ENCODE measurements around the gene BRPF3. TPM values are rescaled to one million over a fixed set of nuclear protein-coding genes. Genes with fewer than 3 reads are reported as not detected.

Gene BRPF3
- total RNA-seq: 18.0 TPM
- long read RNA-seq, full-length matches to known transcripts: 9 of 57 reads
- long read RNA-seq, partial matches to known transcripts: 30 of 57 reads
- long read RNA-seq, other reads (novel, unspliced or antisense): 18 of 57 reads

- H3K4me3 ChIP-seq: peak within 1 kb of the TSS; percentile 75
- DNase-seq: peak; percentile 83
- no peaks in the 10 kb centered on the region for H3K27me3 ChIP-seq (ENCODE audit: low read depth)
- peaks cover 12% of the 10 kb centered on the region for H3K36me3 ChIP-seq
- intact Hi-C loops (cut with micrococcal nuclease): no loop called here
- H3K27ac ChIP-seq (replicated peaks): peak within 1 kb of the TSS; percentile 96
- H3K4me1 ChIP-seq: peaks cover 26% of the 10 kb centered on the region
- no peaks in the 10 kb centered on the region for H3K9me3 ChIP-seq (replicated peaks)
- TF ChIP-seq CTCF (IDR thresholded peaks at IDR 0.05; ENCODE audit: borderline replicate concordance): peak; percentile 83
Observed at GRCh38 chr6:36196113-36196879, at the start of gene BRPF3. TSS of gene BRPF3 (plus strand) at chr6:36196744. CDS start at chr6:36200323, 3,579 bp downstream.

GRCh38 chr6:36147294-36147693, 49.2 kb upstream of the BRPF3 start:
- no peaks in the 10 kb centered on the region for H3K9me3 ChIP-seq (replicated peaks)
- intact Hi-C loops (cut with micrococcal nuclease): no loop called here
- peaks cover 5% of the 10 kb centered on the region for H3K27me3 ChIP-seq (ENCODE audit: low read depth)
- no peak for DNase-seq
- no peak overlapping the region for H3K27ac ChIP-seq (replicated peaks)
- TF ChIP-seq CTCF (IDR thresholded peaks at IDR 0.05; ENCODE audit: borderline replicate concordance): no peak
- H3K4me1 ChIP-seq: no peaks in the 10 kb centered on the region
- no peaks in the 10 kb centered on the region for H3K36me3 ChIP-seq
- no peak overlapping the region for H3K4me3 ChIP-seq

- no peak for DNase-seq
- peaks cover 5% of the 10 kb centered on the region for H3K27me3 ChIP-seq (ENCODE audit: low read depth)
- no peak overlapping the region for H3K4me3 ChIP-seq
- intact Hi-C loops (cut with micrococcal nuclease): no loop called here
- no peak for TF ChIP-seq CTCF (IDR thresholded peaks at IDR 0.05; ENCODE audit: borderline replicate concordance)
- no peaks in the 10 kb centered on the region for H3K36me3 ChIP-seq
- no peak overlapping the region for H3K27ac ChIP-seq (replicated peaks)
- H3K9me3 ChIP-seq (replicated peaks): no peaks in the 10 kb centered on the region
- H3K4me1 ChIP-seq: no peaks in the 10 kb centered on the region
Observed at GRCh38 chr6:36149476-36149875, 47.1 kb upstream of the BRPF3 start.

GRCh38 chr6:36150283-36150682, 46.3 kb upstream of the BRPF3 start:
- no peak for DNase-seq
- Histone ChIP-seq H3K9me3 (replicated peaks) (no peaks in the 10 kb centered on the region), H3K27ac (replicated peaks) (no peak overlapping the region), H3K36me3 (no peaks in the 10 kb centered on the region), H3K4me3 (no peak overlapping the region), H3K27me3 (ENCODE audit: low read depth) (peaks cover 5% of the 10 kb centered on the region), H3K4me1 (no peaks in the 10 kb centered on the region)
- intact Hi-C loops (cut with micrococcal nuclease): no loop called here
- TF ChIP-seq CTCF (IDR thresholded peaks at IDR 0.05; ENCODE audit: borderline replicate concordance): no peak

GRCh38 chr6:36154286-36154685, 42.3 kb upstream of the BRPF3 start:
- no peak overlapping the region for H3K27ac ChIP-seq (replicated peaks)
- H3K4me3 ChIP-seq: no peak overlapping the region
- intact Hi-C loops (cut with micrococcal nuclease): no loop called here
- H3K9me3 ChIP-seq (replicated peaks): peaks cover 10% of the 10 kb centered on the region
- DNase-seq: no peak
- no peaks in the 10 kb centered on the region for H3K27me3 ChIP-seq (ENCODE audit: low read depth)
- no peak for TF ChIP-seq CTCF (IDR thresholded peaks at IDR 0.05; ENCODE audit: borderline replicate concordance)
- H3K4me1 ChIP-seq: no peaks in the 10 kb centered on the region
- H3K36me3 ChIP-seq: no peaks in the 10 kb centered on the region

Measured in left ventricle myocardium inferior (tissue), 1 donor.